Peyer's patch (tissue), 4 donors: Measurements from ENCODE around the gene GPR137B.

Source experiments
- POLR2A ChIP-seq, 2 donors: fragments of 450-650 bp; IDR thresholded peaks; one replicate each; pipeline ENCODE4 v1.5.1; 2017; ENCODE audit warnings: antibody characterized with exemption in 2 of 2, mild to moderate bottlenecking in 2 of 2, moderate library complexity in 2 of 2
- TF ChIP-seq, protein P1 (sequence below), 6 experiments: fragments of 450-650 bp in 4 of 6; fragments of 200-600 bp in 2 of 6; sonication (generic) in 1 of 6; IDR thresholded peaks; one replicate each; pipeline ENCODE4 v1.5.1; 2017 to 2019; ENCODE audit warnings: antibody characterized with exemption in 6 of 6, mild to moderate bottlenecking in 3 of 6, moderate library complexity in 1 of 6

GRCh38 chr1:236206548-236206947, 64.2 kb downstream of the GPR137B start:
- TF ChIP-seq, protein P1, sequence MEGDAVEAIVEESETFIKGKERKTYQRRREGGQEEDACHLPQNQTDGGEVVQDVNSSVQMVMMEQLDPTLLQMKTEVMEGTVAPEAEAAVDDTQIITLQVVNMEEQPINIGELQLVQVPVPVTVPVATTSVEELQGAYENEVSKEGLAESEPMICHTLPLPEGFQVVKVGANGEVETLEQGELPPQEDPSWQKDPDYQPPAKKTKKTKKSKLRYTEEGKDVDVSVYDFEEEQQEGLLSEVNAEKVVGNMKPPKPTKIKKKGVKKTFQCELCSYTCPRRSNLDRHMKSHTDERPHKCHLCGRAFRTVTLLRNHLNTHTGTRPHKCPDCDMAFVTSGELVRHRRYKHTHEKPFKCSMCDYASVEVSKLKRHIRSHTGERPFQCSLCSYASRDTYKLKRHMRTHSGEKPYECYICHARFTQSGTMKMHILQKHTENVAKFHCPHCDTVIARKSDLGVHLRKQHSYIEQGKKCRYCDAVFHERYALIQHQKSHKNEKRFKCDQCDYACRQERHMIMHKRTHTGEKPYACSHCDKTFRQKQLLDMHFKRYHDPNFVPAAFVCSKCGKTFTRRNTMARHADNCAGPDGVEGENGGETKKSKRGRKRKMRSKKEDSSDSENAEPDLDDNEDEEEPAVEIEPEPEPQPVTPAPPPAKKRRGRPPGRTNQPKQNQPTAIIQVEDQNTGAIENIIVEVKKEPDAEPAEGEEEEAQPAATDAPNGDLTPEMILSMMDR (IDR thresholded peaks at IDR 0.05) = no peak
- no peak for TF ChIP-seq POLR2A (IDR thresholded peaks at IDR 0.05)
